Measurements from ENCODE around the gene HNRNPLL. TPM values are rescaled to one million over a fixed set of nuclear protein-coding genes. Genes with fewer than 3 reads are reported as not detected.

HNRNPLL gene
- total and polyA plus RNA-seq, 7 donors, result 6.4 to 22.4 (median 17.8) TPM

DNA sequence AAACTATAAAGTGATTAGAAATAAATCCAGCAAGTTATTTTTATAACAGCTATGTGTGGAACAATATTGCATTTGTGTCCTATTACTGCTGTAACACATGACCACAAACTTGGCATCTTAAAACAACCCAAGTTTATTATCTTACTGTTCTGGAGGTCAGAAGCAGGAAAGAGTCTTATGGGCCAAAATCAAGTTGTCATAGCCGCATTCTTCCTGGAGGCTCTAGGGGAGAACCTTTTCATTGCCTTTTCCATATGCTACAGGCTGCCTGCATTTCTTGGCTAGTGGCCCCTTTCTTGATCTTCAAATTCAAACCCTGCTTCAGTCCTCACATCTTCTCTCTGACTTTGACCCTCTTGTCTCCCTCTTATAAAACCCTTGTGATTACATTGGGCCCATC lies 27.0 kb upstream of the HNRNPLL start:
- ATAC-seq (no peak), DNase-seq (no peak)
- H3K27me3 ChIP-seq (ENCODE audit: insufficient read depth in 3 of 3, low read length in 2 of 3), result no peaks in the 10 kb centered on the region
- 81 to 100% (median 95%) methylated on average over 1 of the region's 1 CpG for WGBS, 3 donors
- no peak overlapping the region for H3K27ac ChIP-seq
- intact Hi-C loops (cut with DNase I), result no loop called here
- H3K9me3 ChIP-seq, result peaks cover 4% of the 10 kb centered on the region
- no peaks in the 10 kb centered on the region for H3K36me3 ChIP-seq (ENCODE audit: insufficient read depth in 1 of 2, low read depth in 1 of 2)
- TF ChIP-seq, protein P1, sequence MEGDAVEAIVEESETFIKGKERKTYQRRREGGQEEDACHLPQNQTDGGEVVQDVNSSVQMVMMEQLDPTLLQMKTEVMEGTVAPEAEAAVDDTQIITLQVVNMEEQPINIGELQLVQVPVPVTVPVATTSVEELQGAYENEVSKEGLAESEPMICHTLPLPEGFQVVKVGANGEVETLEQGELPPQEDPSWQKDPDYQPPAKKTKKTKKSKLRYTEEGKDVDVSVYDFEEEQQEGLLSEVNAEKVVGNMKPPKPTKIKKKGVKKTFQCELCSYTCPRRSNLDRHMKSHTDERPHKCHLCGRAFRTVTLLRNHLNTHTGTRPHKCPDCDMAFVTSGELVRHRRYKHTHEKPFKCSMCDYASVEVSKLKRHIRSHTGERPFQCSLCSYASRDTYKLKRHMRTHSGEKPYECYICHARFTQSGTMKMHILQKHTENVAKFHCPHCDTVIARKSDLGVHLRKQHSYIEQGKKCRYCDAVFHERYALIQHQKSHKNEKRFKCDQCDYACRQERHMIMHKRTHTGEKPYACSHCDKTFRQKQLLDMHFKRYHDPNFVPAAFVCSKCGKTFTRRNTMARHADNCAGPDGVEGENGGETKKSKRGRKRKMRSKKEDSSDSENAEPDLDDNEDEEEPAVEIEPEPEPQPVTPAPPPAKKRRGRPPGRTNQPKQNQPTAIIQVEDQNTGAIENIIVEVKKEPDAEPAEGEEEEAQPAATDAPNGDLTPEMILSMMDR (IDR thresholded peaks at IDR 0.05), result no peak
- H3K4me3 ChIP-seq, result no peak overlapping the region
- H3K4me1 ChIP-seq, result no peaks in the 10 kb centered on the region

DNA sequence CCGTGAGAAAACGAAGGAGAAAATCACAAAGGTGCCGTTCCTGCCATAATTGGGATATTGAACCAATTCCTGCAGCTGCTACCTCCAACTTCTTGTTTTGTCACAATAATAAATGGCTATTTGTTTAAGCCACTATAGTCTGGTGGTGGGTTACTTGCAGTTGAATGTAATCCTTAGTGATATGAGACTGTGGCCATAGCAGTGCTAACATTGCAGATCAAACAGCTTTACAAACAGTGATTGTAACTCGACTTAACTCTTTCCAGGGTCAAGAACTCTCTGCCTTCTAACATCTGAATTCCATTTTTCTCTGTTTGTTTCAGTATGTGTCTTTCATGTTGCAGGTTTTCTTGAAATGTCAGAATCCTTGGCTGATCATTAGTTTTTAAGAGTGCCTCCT lies 24.7 kb upstream of the HNRNPLL start:
- 61 to 67% (median 65%) methylated on average over 4 of the region's 4 CpGs for WGBS, 3 donors
- Histone ChIP-seq H3K36me3 (ENCODE audit: insufficient read depth in 1 of 2, low read depth in 1 of 2) (no peaks in the 10 kb centered on the region), H3K9me3 (peaks cover 4% of the 10 kb centered on the region), H3K4me3 (no peak overlapping the region), H3K27me3 (ENCODE audit: insufficient read depth in 3 of 3, low read length in 2 of 3) (no peaks in the 10 kb centered on the region), H3K4me1 (no peaks in the 10 kb centered on the region), H3K27ac (no peak overlapping the region)
- DNase-seq, result no peak
- no peak for ATAC-seq
- TF ChIP-seq, protein P1 (IDR thresholded peaks at IDR 0.05), result no peak
- intact Hi-C loops (cut with DNase I), result no loop called here

DNA sequence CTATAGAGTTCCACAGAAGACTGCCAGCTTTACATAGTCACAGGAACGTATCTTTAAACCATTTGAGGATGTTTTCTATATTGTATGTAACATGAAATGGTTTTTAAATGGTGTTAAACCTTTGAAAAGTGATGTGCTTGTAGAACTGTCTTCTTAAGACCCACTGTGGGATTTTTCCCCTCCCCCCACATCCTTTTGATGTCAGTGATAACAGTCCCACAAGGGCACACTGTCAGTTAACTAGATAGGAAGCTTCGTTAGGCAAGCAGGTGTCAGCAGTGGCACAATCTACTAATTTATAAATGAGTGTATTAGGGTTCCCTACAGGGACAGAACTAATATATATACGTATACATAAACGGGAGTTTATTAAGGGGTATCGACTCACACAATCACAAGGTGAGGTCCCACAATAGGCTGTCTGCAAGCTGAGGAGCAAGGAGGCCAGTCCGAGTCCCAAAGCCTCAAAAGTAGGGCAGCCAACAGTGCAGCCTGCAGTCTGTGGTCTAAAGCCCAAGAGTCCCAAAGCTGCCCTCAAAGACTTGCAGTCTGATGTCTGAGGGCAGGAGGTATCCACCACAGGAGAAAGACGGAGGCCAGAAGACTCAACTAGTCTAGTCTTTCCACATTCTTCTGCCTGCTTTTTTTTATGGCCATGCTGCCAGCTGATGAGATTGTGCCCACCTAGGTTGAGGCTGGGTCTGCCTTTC lies 23.8 kb upstream of the HNRNPLL start:
- Histone ChIP-seq H3K27me3 (ENCODE audit: insufficient read depth in 3 of 3, low read length in 2 of 3) (no peaks in the 10 kb centered on the region), H3K27ac (no peak overlapping the region), H3K4me3 (no peak overlapping the region), H3K4me1 (no peaks in the 10 kb centered on the region), H3K36me3 (ENCODE audit: insufficient read depth in 1 of 2, low read depth in 1 of 2) (no peaks in the 10 kb centered on the region), H3K9me3 (peaks cover 4% of the 10 kb centered on the region)
- intact Hi-C loops (cut with DNase I), result no loop called here
- TF ChIP-seq, protein P1 (IDR thresholded peaks at IDR 0.05), result no peak
- no peak for DNase-seq
- WGBS, 3 donors, result 75 to 83% (median 79%) methylated on average over 7 of the region's 7 CpGs
- ATAC-seq, result no peak

DNA sequence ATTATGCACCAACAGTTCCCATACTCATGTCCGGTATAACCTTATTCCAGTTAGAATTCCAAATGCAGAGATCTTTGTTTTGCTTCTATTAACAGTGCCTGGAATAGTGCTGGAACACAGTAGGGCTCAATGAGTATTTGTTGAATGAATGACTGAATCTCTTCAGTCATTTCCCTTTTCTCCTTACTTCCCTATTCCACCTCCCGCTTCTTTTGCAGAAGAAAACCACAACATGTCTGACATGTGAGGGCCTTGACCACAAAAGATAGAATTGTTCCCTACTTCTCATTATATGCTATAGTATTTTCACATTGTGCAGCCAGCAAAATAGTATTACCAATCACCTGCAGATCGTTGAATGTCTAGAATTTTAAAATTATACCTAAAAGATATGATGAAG lies 19.5 kb upstream of the HNRNPLL start:
- no peak overlapping the region for H3K27ac ChIP-seq
- ATAC-seq, result no peak
- no peaks in the 10 kb centered on the region for H3K9me3 ChIP-seq
- TF ChIP-seq, protein P1 (IDR thresholded peaks at IDR 0.05), result no peak
- no peak for DNase-seq
- H3K36me3 ChIP-seq (ENCODE audit: insufficient read depth in 1 of 2, low read depth in 1 of 2), result no peaks in the 10 kb centered on the region
- H3K4me1 ChIP-seq, result no peaks in the 10 kb centered on the region
- 87 to 94% (median 87%) methylated on average over 3 of the region's 3 CpGs for WGBS, 3 donors
- no peaks in the 10 kb centered on the region for H3K27me3 ChIP-seq (ENCODE audit: insufficient read depth in 3 of 3, low read length in 2 of 3)
- intact Hi-C loops (cut with DNase I), result no loop called here
- H3K4me3 ChIP-seq, result no peak overlapping the region

DNA sequence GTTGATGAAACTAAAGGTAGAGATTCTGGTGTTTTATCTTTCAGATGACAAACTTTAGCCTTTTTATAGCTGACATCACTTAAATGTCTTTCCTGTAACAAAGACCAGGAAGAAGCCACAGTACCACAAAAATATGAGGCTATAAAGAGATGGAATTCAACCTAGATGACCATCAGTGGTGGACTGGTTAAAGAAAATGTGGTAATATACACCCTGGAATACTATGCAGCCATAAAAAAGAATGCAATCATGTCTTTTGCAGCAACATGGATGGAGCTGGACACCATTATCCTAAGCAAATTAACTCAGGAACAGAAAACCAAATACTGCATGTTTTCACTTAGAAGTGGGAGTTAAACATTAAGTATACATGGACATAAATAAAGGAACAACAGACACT lies 18.3 kb upstream of the HNRNPLL start:
- intact Hi-C loops (cut with DNase I), result no loop called here
- Histone ChIP-seq H3K36me3 (ENCODE audit: insufficient read depth in 1 of 2, low read depth in 1 of 2) (no peaks in the 10 kb centered on the region), H3K4me3 (no peak overlapping the region), H3K27me3 (ENCODE audit: insufficient read depth in 3 of 3, low read length in 2 of 3) (no peaks in the 10 kb centered on the region), H3K27ac (no peak overlapping the region), H3K9me3 (no peaks in the 10 kb centered on the region), H3K4me1 (no peaks in the 10 kb centered on the region)
- DNase-seq (no peak), ATAC-seq (no peak)
- TF ChIP-seq, protein P1 (IDR thresholded peaks at IDR 0.05), result no peak
